ENCODE results near the gene GLRX3. TPM values are rescaled to one million over a fixed set of nuclear protein-coding genes. Genes with fewer than 3 reads are reported as not detected.

The GLRX3 gene
- total and polyA plus RNA-seq, 10 of the 15 experiments (the other 5 are each of a cell fraction or from before 2014, with no cell fraction given) = 94.7 to 209 (median 131) TPM

- Histone ChIP-seq H3K79me2 (ENCODE audit: control insufficient read depth, insufficient read depth, low read length) (peaks cover 7% of the 10 kb centered on the region), H3K9me3 (replicated peaks; ENCODE audit: control insufficient read depth, insufficient read depth, low read length) (no peaks in the 10 kb centered on the region), H4K20me1 (ENCODE audit: control insufficient read depth, insufficient read depth) (no peaks in the 10 kb centered on the region), H2AFZ (ENCODE audit: control insufficient read depth, low read depth, low read length) (no peak overlapping the region), H3K4me1 (ENCODE audit: control insufficient read depth, insufficient read depth, low read length) (no peaks in the 10 kb centered on the region), H3K27ac (ENCODE audit: control insufficient read depth, insufficient read depth) (no peak overlapping the region), H3K27me3 (replicated peaks in 1 of 2; ENCODE audit: control insufficient read depth in 2 of 2, insufficient read depth in 2 of 2, low read length in 1 of 2) (no peaks in the 10 kb centered on the region), H3K9ac (ENCODE audit: control insufficient read depth, insufficient read depth, low read length) (no peak overlapping the region), H3K4me3 (no peak overlapping the region), H3K36me3 (ENCODE audit: control insufficient read depth in 2 of 2, insufficient read depth in 2 of 2, low read length in 1 of 2) (peaks cover 0 to 14% of the 10 kb centered on the region in 2 experiments), H3K4me2 (ENCODE audit: control insufficient read depth, insufficient read depth) (no peak overlapping the region)
- no TSS peak for BruUV-seq (replicated peaks)
- peak; percentile 25; the same call in 1 of the 2 replicates for TF ChIP-seq RUNX3 (IDR thresholded peaks at IDR 0.05; ENCODE audit: low read length)
- TF ChIP-seq MAX (IDR thresholded peaks at IDR 0.05; ENCODE audit: low read depth, low read length) = no peak
- peak; percentile 16; the same call in 1 of the 2 replicates for TF ChIP-seq SMC3 (IDR thresholded peaks at IDR 0.05; ENCODE audit: borderline replicate concordance, low read length)
- no peak for TF ChIP-seq CBFB (IDR thresholded peaks at IDR 0.05; ENCODE audit: low read depth)
- TF ChIP-seq CTCF (IDR thresholded peaks at IDR 0.05 in 2 of 3, conservative IDR thresholded peaks at IDR 0.05 in 1 of 3; ENCODE audit: control insufficient read depth in 2 of 3, extremely low read depth in 1 of 3, insufficient read depth in 1 of 3, low read depth in 3 of 3, low read length in 3 of 3) = peak in 2 of 3 experiments; percentile 21 to 36; a peak in 3 of 6 replicates
- peak; percentile 38 for TF ChIP-seq RAD21 (IDR thresholded peaks at IDR 0.05; ENCODE audit: insufficient read depth, low read depth, low read length)
- no peak for TF ChIP-seq YY1 (IDR thresholded peaks at IDR 0.05; ENCODE audit: low read depth, low read length)
- 48% methylated on average over 6 of the region's 6 CpGs for WGBS (ENCODE audit: insufficient coverage, insufficient replicate concordance, low lambda C conversion rate, missing lambda C conversion rate)
- SMC1A ChIA-PET (ENCODE audit: uncharacterized antibody, unreplicated experiment) = no interaction called here
- CTCF ChIA-PET = interaction anchor here (0.7 to 1.2 kb wide), 3 partner anchors 51 to 307 kb away, joined by 3 to 5 read pairs (median 3); partner anchors contain the start of gene C10orf143
- DNase-seq (ENCODE audit: low read depth, low spot score) (no peak), FAIRE-seq (no peak), ATAC-seq (peak; percentile 57)
- POLR2A ChIA-PET = no interaction called here
- intact Hi-C loops (cut with micrococcal nuclease; ENCODE audit: unreplicated experiment) (no loop called here), in situ Hi-C loops (cut with MboI) (no loop called here)
- RAD21 ChIA-PET (ENCODE audit: unreplicated experiment) = no interaction called here
These were observed 24.6 kb downstream of the GLRX3 start for GRCh38 chr10:130160775-130161174.
